Esophagus muscularis mucosa (tissue), 4 donors: ENCODE results near the gene ZNF460. TPM values are rescaled to one million over a fixed set of nuclear protein-coding genes. Genes with fewer than 3 reads are reported as not detected.

Experiments used
- DNase-seq: peaks from one replicate; pipeline ENCODE4 v3.0.0-alpha.2; 2017; ENCODE audit errors: extremely low spot score
- H3K27ac ChIP-seq, 4 donors: fragments of 200-600 bp; sonication (generic); replicated peaks in 1 of 4; 1 replicate in 3 of 4; 2 replicates in 1 of 4; pipeline ENCODE4 v1.5.1; 2016 to 2019; ENCODE audit warnings: mild to moderate bottlenecking in 1 of 4
- H3K27me3 ChIP-seq, 4 donors: fragments of 200-600 bp; sonication (generic); one replicate each; pipeline versions ENCODE4 v1.5.1 to v1.6.0; 2016 to 2019
- H3K36me3 ChIP-seq, 4 donors: fragments of 200-600 bp; sonication (generic); one replicate each; pipeline ENCODE4 v1.5.1; 2016 to 2019
- H3K4me1 ChIP-seq, 4 donors: fragments of 200-600 bp; sonication (generic); one replicate each; pipeline ENCODE4 v1.5.1; 2016 to 2019
- H3K4me3 ChIP-seq, 4 donors: fragments of 200-600 bp; sonication (generic); 1 replicate in 2 of 4; 2 replicates in 2 of 4; pipeline ENCODE4 v1.5.1; 2016 to 2019; ENCODE audit warnings: mild to moderate bottlenecking in 4 of 4, moderate library complexity in 1 of 4
- H3K9me3 ChIP-seq, 4 donors: fragments of 200-600 bp; sonication (generic); 1 replicate in 3 of 4; 2 replicates in 1 of 4; pipeline ENCODE4 v1.5.1; 2016 to 2019
- CTCF ChIP-seq, 3 experiments: fragments of 200-600 bp in 2 of 3; fragments of 450-650 bp in 1 of 3; sonication (generic) in 2 of 3; IDR thresholded peaks; one replicate each; pipeline ENCODE4 v1.5.1; 2017 to 2019; ENCODE audit warnings: antibody characterized with exemption in 3 of 3, mild to moderate bottlenecking in 2 of 3, moderate library complexity in 1 of 3
- EP300 ChIP-seq: sonication (generic); formaldehyde crosslinking; IDR thresholded peaks from one replicate; pipeline ENCODE4 v1.6.1; 2017; ENCODE audit warnings: antibody characterized with exemption
- POLR2A ChIP-seq: fragments of 450-650 bp; IDR thresholded peaks from one replicate; pipeline ENCODE4 v1.6.1; 2017; ENCODE audit warnings: antibody characterized with exemption, moderate library complexity, mild to moderate bottlenecking, low read depth
- POLR2AphosphoS5 ChIP-seq, 2 donors: sonication (generic); formaldehyde crosslinking; IDR thresholded peaks; one replicate each; pipeline ENCODE4 v1.6.1; 2017; ENCODE audit warnings: antibody characterized with exemption in 2 of 2
- WGBS: methylation state at CpG from one replicate; pipeline ENCODE4 v1.1.5; 2018; 5-methylcytosine and 5-hydroxymethylcytosine counted together
- intact Hi-C: fragments of 100-400 bp; cut with DNase I; formaldehyde crosslinking; loops from one replicate; pipeline ENCODE4 v1.15.1; 2023
- total RNA-seq, 4 donors: library from RNA; depleted of rRNA; stranded (reverse); fragments of >200 nt; gene quantifications; one replicate each; pipeline versions ENCODE4 v1.1.0 to v1.2.1, GENCODE V29; 2016

ZNF460 gene
- total RNA-seq, 4 donors from 2014 or later = 46.1 to 75.0 (median 50.1) TPM

- no peaks in the 10 kb centered on the region for H3K4me1 ChIP-seq
- no peaks in the 10 kb centered on the region for H3K27me3 ChIP-seq
- no peaks in the 10 kb centered on the region for H3K9me3 ChIP-seq
- no peak overlapping the region for H3K27ac ChIP-seq
- TF ChIP-seq CTCF (IDR thresholded peaks at IDR 0.05) = no peak
- intact Hi-C loops = no loop called here
- 86% methylated on average over 2 of the region's 2 CpGs for WGBS
- no peaks in the 10 kb centered on the region for H3K36me3 ChIP-seq
- H3K4me3 ChIP-seq = no peak overlapping the region
- DNase-seq = no peak
Measured at GRCh38 chr19:57310792-57311191, 30.5 kb downstream of the ZNF460 start.

GRCh38 chr19:57314146-57314545 lies 33.9 kb downstream of the ZNF460 start:
- no peak for DNase-seq
- H3K4me1 ChIP-seq = peaks cover 0 to 5% (median 0%) of the 10 kb centered on the region in 4 donors
- no peak overlapping the region for H3K27ac ChIP-seq
- TF ChIP-seq CTCF (IDR thresholded peaks at IDR 0.05) (no peak), EP300 (no peak), POLR2AphosphoS5 (IDR thresholded peaks at IDR 0.05) (no peak), POLR2A (no peak)
- intact Hi-C loops = no loop called here
- no peaks in the 10 kb centered on the region for H3K27me3 ChIP-seq
- H3K36me3 ChIP-seq = no peaks in the 10 kb centered on the region
- 70% methylated on average over 4 of the region's 4 CpGs for WGBS
- no peaks in the 10 kb centered on the region for H3K9me3 ChIP-seq
- no peak overlapping the region for H3K4me3 ChIP-seq

- no peak overlapping the region for H3K27ac ChIP-seq
- intact Hi-C loops = no loop called here
- no peaks in the 10 kb centered on the region for H3K36me3 ChIP-seq
- no peaks in the 10 kb centered on the region for H3K27me3 ChIP-seq
- peaks cover 15 to 29% (median 19%) of the 10 kb centered on the region in 4 donors for H3K4me1 ChIP-seq
- peak overlapping the region; percentile 31 to 38 (median 35) for H3K4me3 ChIP-seq
- 15% methylated on average over 25 of the region's 29 CpGs for WGBS
- H3K9me3 ChIP-seq = no peaks in the 10 kb centered on the region
- no peak for DNase-seq
- TF ChIP-seq POLR2AphosphoS5 (IDR thresholded peaks at IDR 0.05) (no peak), EP300 (no peak)
Measured at GRCh38 chr19:57317503-57317902, 37.2 kb downstream of the ZNF460 start.

- no peak for TF ChIP-seq EP300
- no peak for TF ChIP-seq CTCF (IDR thresholded peaks at IDR 0.05)
- 0% methylated on average over 1 of the region's 1 CpG for WGBS
- H3K27ac ChIP-seq = peak overlapping the region; percentile 86 to 94 (median 92)
- intact Hi-C loops = no loop called here
- no peak for DNase-seq
- H3K4me1 ChIP-seq = peaks cover 16 to 33% (median 22%) of the 10 kb centered on the region in 4 donors
- peak overlapping the region; percentile 67 to 96 (median 82) for H3K4me3 ChIP-seq
- H3K36me3 ChIP-seq = peaks cover 16 to 17% (median 17%) of the 10 kb centered on the region in 4 donors
- H3K27me3 ChIP-seq = no peaks in the 10 kb centered on the region
- H3K9me3 ChIP-seq = peaks cover 0 to 16% (median 1%) of the 10 kb centered on the region in 4 donors
Measured at GRCh38 chr19:57319869-57320179, 39.5 kb downstream of the ZNF460 start.

- Histone ChIP-seq H3K27me3 (no peaks in the 10 kb centered on the region), H3K4me3 (peak within 1 kb of the TSS; percentile 67 to 96 (median 82)), H3K27ac (peak within 1 kb of the TSS; percentile 86 to 94 (median 92)), H3K9me3 (peaks cover 0 to 22% (median 5%) of the 10 kb centered on the region in 4 donors), H3K36me3 (peaks cover 22 to 24% (median 23%) of the 10 kb centered on the region in 4 donors), H3K4me1 (peaks cover 16 to 33% (median 22%) of the 10 kb centered on the region in 4 donors)
- WGBS = 3% methylated on average over 5 of the region's 71 CpGs
- intact Hi-C loops = no loop called here
- TF ChIP-seq CTCF (IDR thresholded peaks at IDR 0.05) (peak in 1 of 3 experiments; percentile 20), POLR2AphosphoS5 (IDR thresholded peaks at IDR 0.05) (peak; percentile 95), EP300 (no peak), POLR2A (peak; percentile 31)
- DNase-seq = peak; percentile 99
Measured at GRCh38 chr19:57320180-57321084, 40.1 kb downstream of the ZNF460 start, which contains the start of gene ZNF543. TSS of gene ZNF543 (plus strand) at chr19:57320472. CDS start at chr19:57320854, 382 bp downstream.
